ENCODE measurements around the gene SHH. TPM values are rescaled to one million over a fixed set of nuclear protein-coding genes. Genes with fewer than 3 reads are reported as not detected.

Gene SHH
- total RNA-seq, 1 experiment from 2014 or later: 22.9 TPM

DNA sequence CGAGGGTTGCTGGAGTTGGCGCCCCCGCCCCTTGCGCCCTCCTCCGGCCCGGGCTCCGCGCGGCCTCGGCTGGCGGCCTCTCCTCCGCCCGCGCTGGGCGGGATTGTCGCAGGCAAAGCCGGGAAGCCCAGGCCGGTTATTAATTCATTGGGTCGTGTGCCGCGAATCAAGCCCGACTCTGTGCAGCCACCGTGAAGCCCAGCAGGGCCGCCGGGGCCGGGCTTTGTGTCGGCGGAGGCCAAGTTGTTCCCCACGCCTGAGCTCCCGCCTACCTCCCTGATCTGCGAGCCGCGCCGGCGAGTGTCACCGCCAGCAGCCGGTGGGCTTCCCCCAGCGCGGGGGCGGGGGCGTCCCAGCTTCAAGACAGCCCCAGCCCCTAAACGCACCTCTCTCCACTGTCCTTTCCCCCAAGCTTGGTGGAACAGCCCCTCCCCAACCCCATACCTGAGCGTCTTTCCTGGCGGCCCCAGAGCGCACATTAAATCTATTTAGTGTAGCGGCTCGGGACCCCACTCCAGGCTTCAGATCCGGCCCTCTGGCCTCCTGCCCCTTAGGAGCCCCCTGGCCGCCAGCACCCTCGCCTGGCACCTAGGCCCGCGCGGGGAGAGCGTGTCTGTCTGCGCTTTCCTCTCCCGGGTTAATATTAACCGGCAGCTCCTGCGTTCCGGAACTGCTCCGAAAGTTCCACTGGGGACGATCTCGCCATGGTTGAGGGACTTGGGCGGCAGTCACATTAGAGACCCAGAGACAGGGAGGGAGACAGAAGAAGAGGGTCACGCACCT lies 3.5 kb downstream of the SHH start:
- intact Hi-C loops (cut with micrococcal nuclease; ENCODE audit: unreplicated experiment) (no loop called here), in situ Hi-C loops (cut with HindIII; ENCODE audit: low pct_unique_long_range_greater_than_20kb, low sequenced_read_pairs) (no loop called here)
- DNase-seq (ENCODE audit: low read depth, low spot score) (no peak), ATAC-seq (peak; percentile 45)
- H3K27me3 ChIP-seq (ENCODE audit: control insufficient read depth, insufficient read depth, low read length): peaks cover 2% of the 10 kb centered on the region; the same call in 1 of the 2 replicates
- H3K36me3 ChIP-seq (ENCODE audit: control insufficient read depth, insufficient read depth, low read length): no peaks in the 10 kb centered on the region
- POLR2A ChIA-PET: interaction anchor here (0.7 kb wide), 1 partner anchor 804 kb away, joined by 3 read pairs; no protein-coding TSS in a partner anchor
- TF ChIP-seq POLR2AphosphoS5 (IDR thresholded peaks at IDR 0.05; ENCODE audit: low read depth, low read length) (no peak), SIN3A (IDR thresholded peaks at IDR 0.05; ENCODE audit: borderline replicate concordance, insufficient read depth, low read depth, low read length) (no peak)
- TF ChIP-seq, protein P1, sequence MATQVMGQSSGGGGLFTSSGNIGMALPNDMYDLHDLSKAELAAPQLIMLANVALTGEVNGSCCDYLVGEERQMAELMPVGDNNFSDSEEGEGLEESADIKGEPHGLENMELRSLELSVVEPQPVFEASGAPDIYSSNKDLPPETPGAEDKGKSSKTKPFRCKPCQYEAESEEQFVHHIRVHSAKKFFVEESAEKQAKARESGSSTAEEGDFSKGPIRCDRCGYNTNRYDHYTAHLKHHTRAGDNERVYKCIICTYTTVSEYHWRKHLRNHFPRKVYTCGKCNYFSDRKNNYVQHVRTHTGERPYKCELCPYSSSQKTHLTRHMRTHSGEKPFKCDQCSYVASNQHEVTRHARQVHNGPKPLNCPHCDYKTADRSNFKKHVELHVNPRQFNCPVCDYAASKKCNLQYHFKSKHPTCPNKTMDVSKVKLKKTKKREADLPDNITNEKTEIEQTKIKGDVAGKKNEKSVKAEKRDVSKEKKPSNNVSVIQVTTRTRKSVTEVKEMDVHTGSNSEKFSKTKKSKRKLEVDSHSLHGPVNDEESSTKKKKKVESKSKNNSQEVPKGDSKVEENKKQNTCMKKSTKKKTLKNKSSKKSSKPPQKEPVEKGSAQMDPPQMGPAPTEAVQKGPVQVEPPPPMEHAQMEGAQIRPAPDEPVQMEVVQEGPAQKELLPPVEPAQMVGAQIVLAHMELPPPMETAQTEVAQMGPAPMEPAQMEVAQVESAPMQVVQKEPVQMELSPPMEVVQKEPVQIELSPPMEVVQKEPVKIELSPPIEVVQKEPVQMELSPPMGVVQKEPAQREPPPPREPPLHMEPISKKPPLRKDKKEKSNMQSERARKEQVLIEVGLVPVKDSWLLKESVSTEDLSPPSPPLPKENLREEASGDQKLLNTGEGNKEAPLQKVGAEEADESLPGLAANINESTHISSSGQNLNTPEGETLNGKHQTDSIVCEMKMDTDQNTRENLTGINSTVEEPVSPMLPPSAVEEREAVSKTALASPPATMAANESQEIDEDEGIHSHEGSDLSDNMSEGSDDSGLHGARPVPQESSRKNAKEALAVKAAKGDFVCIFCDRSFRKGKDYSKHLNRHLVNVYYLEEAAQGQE (IDR thresholded peaks at IDR 0.05; ENCODE audit: insufficient read depth in 1 of 2, low read depth in 2 of 2, low read length in 1 of 2): no peak
- TF ChIP-seq, protein P2, sequence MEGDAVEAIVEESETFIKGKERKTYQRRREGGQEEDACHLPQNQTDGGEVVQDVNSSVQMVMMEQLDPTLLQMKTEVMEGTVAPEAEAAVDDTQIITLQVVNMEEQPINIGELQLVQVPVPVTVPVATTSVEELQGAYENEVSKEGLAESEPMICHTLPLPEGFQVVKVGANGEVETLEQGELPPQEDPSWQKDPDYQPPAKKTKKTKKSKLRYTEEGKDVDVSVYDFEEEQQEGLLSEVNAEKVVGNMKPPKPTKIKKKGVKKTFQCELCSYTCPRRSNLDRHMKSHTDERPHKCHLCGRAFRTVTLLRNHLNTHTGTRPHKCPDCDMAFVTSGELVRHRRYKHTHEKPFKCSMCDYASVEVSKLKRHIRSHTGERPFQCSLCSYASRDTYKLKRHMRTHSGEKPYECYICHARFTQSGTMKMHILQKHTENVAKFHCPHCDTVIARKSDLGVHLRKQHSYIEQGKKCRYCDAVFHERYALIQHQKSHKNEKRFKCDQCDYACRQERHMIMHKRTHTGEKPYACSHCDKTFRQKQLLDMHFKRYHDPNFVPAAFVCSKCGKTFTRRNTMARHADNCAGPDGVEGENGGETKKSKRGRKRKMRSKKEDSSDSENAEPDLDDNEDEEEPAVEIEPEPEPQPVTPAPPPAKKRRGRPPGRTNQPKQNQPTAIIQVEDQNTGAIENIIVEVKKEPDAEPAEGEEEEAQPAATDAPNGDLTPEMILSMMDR (IDR thresholded peaks at IDR 0.05): peak; percentile 19; the same call in 1 of the 2 replicates
- peaks cover 32% of the 10 kb centered on the region for H3K4me1 ChIP-seq (ENCODE audit: control insufficient read depth, insufficient read depth, low read length)
- peak overlapping the region; percentile 71 for H3K27ac ChIP-seq (ENCODE audit: low read length)
- CTCF ChIA-PET: interaction anchor here (0.6 kb wide), 1 partner anchor 210 kb away, joined by 3 read pairs; no protein-coding TSS in a partner anchor
- peak overlapping the region; percentile 56 to 93 for H3K4me3 ChIP-seq (ENCODE audit: low read depth in 2 of 2, low read length in 2 of 2)
- BruUV-seq (replicated peaks): no TSS peak
- no peaks in the 10 kb centered on the region for H3K9me3 ChIP-seq (ENCODE audit: control insufficient read depth, insufficient read depth, low read depth, low read length)

DNA sequence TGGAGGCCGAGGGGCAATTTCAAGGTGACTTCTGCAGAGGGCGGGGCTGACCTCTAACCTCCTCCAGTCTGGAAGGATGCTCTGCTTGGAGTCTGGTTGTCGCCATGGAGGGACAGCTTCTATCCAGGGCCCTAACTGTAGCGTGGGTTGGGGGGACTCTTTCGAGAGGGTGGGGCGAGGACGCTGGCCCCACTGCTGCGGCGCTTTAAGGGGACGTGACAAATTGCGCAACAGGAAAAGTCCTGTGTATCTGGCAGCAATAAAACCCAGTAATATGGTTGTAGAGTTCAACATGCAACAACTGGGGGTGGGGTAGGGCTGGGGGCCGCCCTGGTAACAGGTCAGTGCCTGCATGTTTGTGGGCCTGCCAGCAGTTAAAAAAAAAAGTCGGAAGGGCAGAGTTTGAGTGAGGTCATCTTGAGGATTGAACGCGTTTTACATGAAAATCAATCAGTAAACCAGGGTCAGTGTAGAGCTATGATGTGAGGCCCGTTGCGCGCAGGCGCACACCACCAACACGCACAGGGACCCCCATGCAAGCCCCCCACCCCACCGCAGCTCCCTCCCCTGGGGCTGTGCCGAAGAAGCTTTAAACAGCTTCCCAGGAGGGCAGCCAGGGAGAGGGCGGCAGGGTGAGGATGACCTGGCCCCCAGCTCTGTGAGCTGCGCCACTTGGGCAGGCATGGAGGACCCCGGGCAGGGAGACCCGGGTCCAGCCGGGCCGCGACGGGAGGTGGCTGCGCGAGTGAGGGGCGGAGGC lies 4.3 kb downstream of the SHH start:
- ChIA-PET POLR2A (interaction anchor here (0.7 kb wide), 1 partner anchor 805 kb away, joined by 3 read pairs; no protein-coding TSS in a partner anchor), CTCF (interaction anchor here (0.6 kb wide), 1 partner anchor 209 kb away, joined by 3 read pairs; no protein-coding TSS in a partner anchor)
- intact Hi-C loops (cut with micrococcal nuclease; ENCODE audit: unreplicated experiment): no loop called here
- Histone ChIP-seq H3K36me3 (ENCODE audit: control insufficient read depth, insufficient read depth, low read length) (no peaks in the 10 kb centered on the region), H3K27ac (ENCODE audit: low read length) (peak overlapping the region; percentile 61), H3K27me3 (ENCODE audit: control insufficient read depth, insufficient read depth, low read length) (peaks cover 2% of the 10 kb centered on the region; the same call in 1 of the 2 replicates), H3K4me3 (ENCODE audit: low read depth in 2 of 2, low read length in 2 of 2) (peak overlapping the region; percentile 56 to 93), H3K9me3 (ENCODE audit: control insufficient read depth, insufficient read depth, low read depth, low read length) (no peaks in the 10 kb centered on the region), H3K4me1 (ENCODE audit: control insufficient read depth, insufficient read depth, low read length) (peaks cover 30% of the 10 kb centered on the region)
- in situ Hi-C loops (cut with HindIII; ENCODE audit: low pct_unique_long_range_greater_than_20kb, low sequenced_read_pairs): no loop called here
- no TSS peak for BruUV-seq (replicated peaks)
- TF ChIP-seq, protein P2 (IDR thresholded peaks at IDR 0.05): no peak; the same call in 1 of the 2 replicates
- TF ChIP-seq POLR2AphosphoS5 (IDR thresholded peaks at IDR 0.05; ENCODE audit: low read depth, low read length) (no peak), TCF7L2 (IDR thresholded peaks at IDR 0.05; ENCODE audit: low read depth, low read length) (no peak), SIN3A (IDR thresholded peaks at IDR 0.05; ENCODE audit: borderline replicate concordance, insufficient read depth, low read depth, low read length) (no peak)
- TF ChIP-seq, protein P1 (IDR thresholded peaks at IDR 0.05; ENCODE audit: insufficient read depth in 1 of 2, low read depth in 2 of 2, low read length in 1 of 2): no peak
- DNase-seq (ENCODE audit: low read depth, low spot score) (no peak), ATAC-seq (peak; percentile 1; the same call in 1 of the 2 replicates)

Data from Panc1 (cell line).